GM21515 (cell line): Measurements from ENCODE around the gene BICRAL.
A peak's percentile ranks its signal among the peaks of the same experiment; 100 is the strongest.

Source experiments
- ATAC-seq: cut with Tn5 transposase; IDR thresholded peaks from one replicate; pipeline ENCODE4 v1.9.1; 2021; ENCODE audit not compliant: unreplicated experiment

The BICRAL gene

GRCh38 chr6:42762426-42762859 is 19.4 kb upstream of the BICRAL start:
- no peak for ATAC-seq

GRCh38 chr6:42762950-42763349 is 18.9 kb upstream of the BICRAL start:
- no peak for ATAC-seq

- ATAC-seq = no peak
Observed at GRCh38 chr6:42764911-42765648, 16.8 kb upstream of the BICRAL start.

GRCh38 chr6:42766163-42766670 is 15.6 kb upstream of the BICRAL start:
- no peak for ATAC-seq

- ATAC-seq = no peak
Observed at GRCh38 chr6:42769051-42769450, 12.8 kb upstream of the BICRAL start.

- no peak for ATAC-seq
Observed at GRCh38 chr6:42769836-42770235, 12.0 kb upstream of the BICRAL start.

GRCh38 chr6:42771741-42772100 is 10.1 kb upstream of the BICRAL start:
- no peak for ATAC-seq

GRCh38 chr6:42774201-42774600 is 7.7 kb upstream of the BICRAL start:
- no peak for ATAC-seq

GRCh38 chr6:42774821-42775487 is 6.9 kb upstream of the BICRAL start:
- ATAC-seq = peak; percentile 44

GRCh38 chr6:42777126-42777822 is 4.6 kb upstream of the BICRAL start:
- ATAC-seq = no peak

GRCh38 chr6:42778122-42778521 is 3.7 kb upstream of the BICRAL start:
- ATAC-seq = no peak

GRCh38 chr6:42779521-42779920 is 2.3 kb upstream of the BICRAL start:
- ATAC-seq = no peak

- no peak for ATAC-seq
Observed at GRCh38 chr6:42781546-42781795, 381 bp upstream of the BICRAL start.

- peak; percentile 26 for ATAC-seq
Observed at GRCh38 chr6:42782689-42783176, 881 bp downstream of the BICRAL start.

- ATAC-seq = peak; percentile 45
Observed at GRCh38 chr6:42783177-42783875, 1.5 kb downstream of the BICRAL start.

GRCh38 chr6:42783876-42784642 is 2.2 kb downstream of the BICRAL start:
- no peak for ATAC-seq

- no peak for ATAC-seq
Observed at GRCh38 chr6:42784717-42785498, 3.1 kb downstream of the BICRAL start.

GRCh38 chr6:42786525-42786985 is 4.7 kb downstream of the BICRAL start:
- ATAC-seq = no peak

GRCh38 chr6:42787063-42787472 is 5.2 kb downstream of the BICRAL start:
- ATAC-seq = no peak

- no peak for ATAC-seq
Observed at GRCh38 chr6:42788671-42789070, 6.8 kb downstream of the BICRAL start.
